Measurements from ENCODE around the gene DCPS. TPM values are rescaled to one million over a fixed set of nuclear protein-coding genes. Genes with fewer than 3 reads are reported as not detected.

The DCPS gene
- total RNA-seq, 1 donor from 2014 or later, result 8.8 TPM

DNA sequence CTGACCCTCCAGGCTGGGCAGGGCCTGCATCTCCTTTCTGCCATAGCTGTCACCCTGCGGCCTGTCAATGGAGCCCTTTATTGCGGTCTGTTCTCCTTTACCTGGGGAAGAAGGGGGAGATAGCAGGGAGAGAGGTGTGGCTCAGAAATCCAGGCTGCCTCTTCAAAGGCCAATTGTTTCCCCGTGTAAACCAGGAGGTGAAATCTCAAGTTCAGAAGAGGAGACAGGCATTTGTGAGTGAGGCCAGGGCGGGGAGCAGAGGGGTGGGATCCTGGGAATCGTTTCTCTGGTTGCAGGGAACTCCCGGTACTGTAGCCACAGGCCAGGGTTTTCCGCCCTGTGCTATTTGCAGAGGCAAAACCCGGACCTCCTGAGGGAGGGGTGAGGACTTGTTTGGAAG is 9.1 kb downstream of the DCPS start:
- Mint-ChIP-seq H3K27me3 (ENCODE audit: low read depth) (no peaks in the 10 kb centered on the region), H3K9me3 (peaks cover 13% of the 10 kb centered on the region), H3K4me1 (peaks cover 15% of the 10 kb centered on the region), H3K36me3 (peaks cover 27% of the 10 kb centered on the region), H3K27ac (no peak overlapping the region), H3K4me3 (no peak overlapping the region)
- TF ChIP-seq CTCF (IDR thresholded peaks at IDR 0.05; ENCODE audit: unreplicated experiment), result no peak
- DNase-seq (ENCODE audit: low spot score in 2 of 2, unreplicated experiment in 2 of 2), result no peak

GRCh38 chr11:126313826-126314225 is 10.0 kb downstream of the DCPS start:
- Mint-ChIP-seq H3K27ac (no peak overlapping the region), H3K4me1 (peaks cover 19% of the 10 kb centered on the region), H3K4me3 (no peak overlapping the region), H3K27me3 (ENCODE audit: low read depth) (no peaks in the 10 kb centered on the region), H3K36me3 (peaks cover 27% of the 10 kb centered on the region), H3K9me3 (peaks cover 13% of the 10 kb centered on the region)
- DNase-seq (ENCODE audit: low spot score in 2 of 2, unreplicated experiment in 2 of 2), result no peak
- TF ChIP-seq CTCF (IDR thresholded peaks at IDR 0.05; ENCODE audit: unreplicated experiment), result no peak

GRCh38 chr11:126317432-126317755 is 13.5 kb downstream of the DCPS start:
- Mint-ChIP-seq H3K4me1 (peaks cover 24% of the 10 kb centered on the region), H3K27me3 (ENCODE audit: low read depth) (no peaks in the 10 kb centered on the region), H3K27ac (peak overlapping the region; percentile 94)

DNA sequence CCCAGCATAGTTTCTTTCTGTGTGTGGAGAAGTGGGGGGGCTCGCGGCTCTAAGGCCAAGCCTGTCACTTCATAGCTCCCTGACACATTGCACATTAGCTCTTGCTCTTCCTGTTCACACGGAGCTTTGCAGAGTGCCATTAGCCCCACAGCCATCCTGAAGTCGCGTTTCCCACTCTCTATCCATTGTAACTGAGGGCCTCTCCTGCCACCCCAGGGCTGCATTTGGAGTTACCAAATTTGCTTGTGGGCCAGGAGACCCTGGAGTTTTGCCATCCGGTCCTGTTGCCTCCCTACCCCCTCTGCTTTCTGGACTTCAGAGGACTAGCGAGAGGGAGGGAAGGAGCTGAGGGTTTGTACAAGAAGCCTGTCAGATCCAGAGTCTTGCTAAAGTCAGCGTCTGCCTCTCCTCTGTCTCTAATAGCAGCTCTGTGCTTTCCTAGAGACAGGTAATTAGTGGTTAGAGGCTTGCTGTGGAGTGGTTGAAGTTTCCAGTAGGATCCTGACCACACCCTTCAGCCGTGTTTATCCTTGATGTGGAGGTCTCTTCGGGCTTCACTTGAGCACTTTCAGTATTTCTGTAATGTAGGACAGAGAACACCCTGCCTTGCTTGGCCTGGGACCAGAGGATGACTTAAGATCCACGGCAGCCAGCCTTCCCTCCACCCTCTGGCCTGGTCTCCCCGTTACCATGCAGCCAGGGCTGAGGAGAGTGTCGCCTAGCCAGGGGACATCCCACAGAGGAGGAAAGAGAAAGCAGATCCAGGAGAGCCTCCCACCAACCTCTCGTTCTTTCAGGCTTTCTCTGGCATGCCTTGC is 14.1 kb downstream of the DCPS start:
- Mint-ChIP-seq H3K4me3 (peak overlapping the region; percentile 26), H3K27me3 (ENCODE audit: low read depth) (no peaks in the 10 kb centered on the region), H3K9me3 (peaks cover 13% of the 10 kb centered on the region), H3K27ac (peak overlapping the region; percentile 94), H3K4me1 (peaks cover 22% of the 10 kb centered on the region), H3K36me3 (peaks cover 20% of the 10 kb centered on the region)
- DNase-seq (ENCODE audit: low spot score in 2 of 2, unreplicated experiment in 2 of 2), result no peak
- no peak for TF ChIP-seq CTCF (IDR thresholded peaks at IDR 0.05; ENCODE audit: unreplicated experiment)

More at GRCh38 chr11:126317432-126317755, 13.5 kb downstream of the DCPS start:
- H3K9me3 Mint-ChIP-seq, result peaks cover 13% of the 10 kb centered on the region
- no peak overlapping the region for H3K4me3 Mint-ChIP-seq
- H3K36me3 Mint-ChIP-seq, result peaks cover 20% of the 10 kb centered on the region
- DNase-seq (ENCODE audit: low spot score in 2 of 2, unreplicated experiment in 2 of 2), result no peak
- no peak for TF ChIP-seq CTCF (IDR thresholded peaks at IDR 0.05; ENCODE audit: unreplicated experiment)

DNA sequence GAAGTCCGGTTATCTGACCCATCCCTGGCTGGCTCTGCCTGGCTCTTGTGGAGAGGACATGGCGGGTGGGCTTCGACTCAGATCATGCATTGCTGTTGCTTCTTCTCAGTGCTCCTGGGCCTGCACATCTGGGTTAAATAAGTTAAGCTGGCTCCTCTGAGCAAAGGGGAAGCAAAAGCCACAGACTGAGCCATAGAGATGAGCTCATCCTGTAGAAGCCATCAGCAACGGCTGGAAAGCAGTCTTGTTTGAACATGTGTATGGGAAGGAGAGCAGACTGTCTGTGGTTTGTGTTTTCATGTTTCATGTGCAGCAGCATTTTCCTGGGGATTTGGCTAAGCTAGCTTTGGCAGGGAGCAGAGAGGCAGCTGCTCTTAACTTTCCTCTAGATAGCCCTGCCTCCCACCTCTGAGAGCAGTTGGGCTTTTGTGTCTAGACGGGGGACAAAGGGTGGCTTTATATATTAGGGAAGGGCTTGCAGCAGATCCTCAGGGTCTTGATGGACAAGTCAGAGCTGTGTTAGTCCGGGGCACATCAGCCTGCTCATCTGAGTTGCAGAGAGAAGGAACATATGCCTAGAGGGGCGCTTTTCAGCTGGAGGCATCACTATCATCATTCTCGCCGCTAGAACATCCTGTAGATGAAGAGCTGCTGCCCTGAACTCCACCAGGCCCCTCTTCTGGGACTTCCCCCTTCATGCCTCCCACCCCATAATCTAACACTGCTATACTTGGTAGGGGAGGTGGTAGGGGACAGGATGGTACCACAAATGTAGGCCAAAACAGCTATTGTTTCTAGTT is 14.9 kb downstream of the DCPS start:
- H3K9me3 Mint-ChIP-seq, result peaks cover 13% of the 10 kb centered on the region
- DNase-seq (ENCODE audit: low spot score in 2 of 2, unreplicated experiment in 2 of 2), result no peak
- H3K36me3 Mint-ChIP-seq, result peaks cover 18% of the 10 kb centered on the region
- no peak overlapping the region for H3K4me3 Mint-ChIP-seq
- peak overlapping the region; percentile 94 for H3K27ac Mint-ChIP-seq
- H3K27me3 Mint-ChIP-seq (ENCODE audit: low read depth), result no peaks in the 10 kb centered on the region
- peaks cover 22% of the 10 kb centered on the region for H3K4me1 Mint-ChIP-seq
- no peak for TF ChIP-seq CTCF (IDR thresholded peaks at IDR 0.05; ENCODE audit: unreplicated experiment)

All from mesothelial cell of epicardium (in vitro differentiated cells).